Activated CD4-positive, CD25-positive, alpha-beta regulatory T cell treated with anti-CD3 and anti-CD28 coated beads, Interleukin-2, amount 50 U/mL, for 72 hours (primary cell): ENCODE data around the gene DLAT.
"Not testable (repeated sequence)": the region's sequence is repeated elsewhere in the genome, so short reads cannot be mapped to it uniquely, and the experiment has no call there.

ENCODE experiments used
- DNase-seq: peaks from one replicate; pipeline ENCODE4 v3.0.0; 2021

The DLAT gene

DNA sequence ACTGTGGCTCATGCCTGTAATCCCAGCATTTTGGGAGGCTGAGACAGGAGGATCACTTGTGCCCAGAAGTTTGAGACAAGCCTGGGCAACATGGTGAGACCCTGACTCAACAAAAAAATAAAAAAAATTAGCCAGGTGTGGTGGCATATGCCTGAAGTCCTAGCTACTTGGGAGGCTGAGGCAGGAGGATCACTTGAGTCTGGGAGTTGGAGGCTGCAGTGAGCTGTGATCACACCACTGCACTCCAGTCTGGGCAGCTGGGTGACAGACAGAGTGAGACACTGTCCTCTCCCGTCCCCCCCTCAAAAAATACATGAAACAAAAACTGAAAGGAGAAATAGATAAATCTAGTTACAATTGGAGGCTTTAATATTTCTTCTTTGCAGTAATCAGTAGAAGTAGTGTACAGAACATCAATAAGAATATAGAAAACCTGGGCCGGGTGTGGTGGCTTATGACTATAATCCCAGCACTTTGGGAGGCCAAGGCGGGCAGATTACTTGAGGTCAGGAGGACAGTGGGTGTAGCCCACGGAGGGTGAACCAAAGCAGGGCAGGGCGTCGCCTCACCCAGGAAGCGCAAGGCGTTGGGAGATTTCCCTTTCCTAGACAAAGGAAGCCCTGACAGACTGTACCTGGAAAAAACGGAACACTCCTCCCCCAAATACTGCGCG, 19.6 kb upstream of the DLAT start:
- DNase-seq, result no peak

DNA sequence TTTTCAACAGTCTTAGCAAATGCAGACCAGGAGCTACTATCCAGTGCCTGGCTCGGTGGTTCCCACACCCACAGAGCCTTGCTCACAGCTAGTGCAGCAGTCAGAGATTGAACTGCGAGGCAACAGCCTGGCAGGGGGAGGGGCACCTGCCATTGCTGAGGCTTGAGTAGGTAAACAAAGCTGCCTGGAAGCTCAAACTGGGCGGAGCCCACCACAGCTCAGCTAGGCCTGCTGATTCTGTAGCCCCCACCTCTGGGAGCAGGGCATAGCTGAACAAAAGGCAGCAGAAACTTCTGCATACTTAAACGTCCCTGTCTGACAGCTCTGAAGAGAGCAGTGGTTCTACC, 19.1 kb upstream of the DLAT start:
- not testable (repeated sequence) for DNase-seq

DNA sequence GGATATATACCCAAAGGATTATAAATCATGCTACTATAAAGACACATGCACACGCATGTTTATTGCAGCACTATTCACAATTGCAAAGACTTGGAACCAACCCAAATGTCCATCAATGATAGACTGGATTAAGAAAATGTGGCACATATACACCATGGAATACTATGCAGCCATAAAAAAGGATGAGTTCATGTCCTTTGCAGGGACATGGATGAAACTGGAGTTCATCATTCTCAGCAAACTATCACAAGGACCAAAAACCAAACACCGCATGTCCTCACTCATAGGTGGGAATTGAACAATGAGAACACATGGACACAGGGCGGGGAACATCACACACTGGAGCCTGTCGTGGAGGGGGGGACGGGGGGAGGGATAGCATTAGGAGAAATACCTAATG, 13.8 kb upstream of the DLAT start:
- not testable (repeated sequence) for DNase-seq

DNA sequence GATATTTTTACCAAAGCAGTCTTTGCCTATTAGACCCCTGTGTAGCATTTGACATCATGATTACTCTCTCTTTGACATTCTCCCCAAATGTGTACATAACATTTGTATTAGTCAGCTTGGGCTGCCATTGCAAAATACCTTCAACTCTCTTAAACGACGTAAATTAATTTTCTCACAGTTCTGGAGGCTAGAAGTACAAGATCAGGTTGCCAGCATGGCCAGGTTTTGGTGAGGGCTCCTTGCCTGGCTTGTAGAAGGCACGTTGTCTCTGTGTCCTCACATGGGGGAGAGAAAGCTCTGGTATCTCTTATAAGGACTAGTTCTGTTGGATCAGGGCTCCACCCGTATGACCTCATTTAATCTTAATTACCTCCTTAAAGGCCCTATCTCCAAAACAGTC, 12.3 kb upstream of the DLAT start:
- DNase-seq, result no peak

DNA sequence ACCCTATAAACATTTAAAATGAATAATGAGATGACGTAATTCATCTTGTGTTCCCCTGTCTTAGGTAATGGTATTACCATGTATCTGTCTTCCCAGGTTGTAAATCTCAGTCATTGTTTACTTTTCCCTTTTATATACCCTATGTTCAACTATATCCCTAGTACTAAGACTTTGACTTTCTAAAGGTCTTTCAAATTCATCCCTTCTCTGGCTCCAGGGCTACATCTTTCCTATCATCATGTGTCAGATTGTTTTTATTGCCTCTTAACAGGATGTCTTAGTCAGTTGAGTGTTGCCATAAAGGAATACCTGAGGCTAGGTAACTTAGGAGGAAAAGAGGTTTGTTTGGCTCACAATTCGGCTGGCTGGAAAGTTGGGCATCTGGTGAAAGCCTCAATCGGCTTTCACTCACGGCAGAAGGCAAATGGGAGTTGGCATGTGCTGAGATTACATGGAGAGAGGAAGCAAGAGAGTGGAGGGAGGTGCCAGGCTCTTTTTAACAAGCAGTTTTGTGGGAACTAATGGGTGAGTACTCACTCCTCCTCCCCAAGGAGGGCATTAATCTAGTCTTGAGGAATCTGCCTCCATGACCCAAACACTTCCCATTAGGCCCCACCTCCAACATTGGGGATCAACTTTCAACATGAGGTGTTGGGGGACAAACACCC, 11.6 kb upstream of the DLAT start:
- no peak for DNase-seq

- DNase-seq, result no peak
Measured at GRCh38 chr11:112016088-112016764, 9.0 kb upstream of the DLAT start.

- no peak for DNase-seq
Measured at GRCh38 chr11:112016765-112017376, 8.3 kb upstream of the DLAT start.

GRCh38 chr11:112017538-112017937, 7.7 kb upstream of the DLAT start:
- DNase-seq, result no peak

- DNase-seq, result no peak
Measured at GRCh38 chr11:112019066-112019465, 6.1 kb upstream of the DLAT start.

DNA sequence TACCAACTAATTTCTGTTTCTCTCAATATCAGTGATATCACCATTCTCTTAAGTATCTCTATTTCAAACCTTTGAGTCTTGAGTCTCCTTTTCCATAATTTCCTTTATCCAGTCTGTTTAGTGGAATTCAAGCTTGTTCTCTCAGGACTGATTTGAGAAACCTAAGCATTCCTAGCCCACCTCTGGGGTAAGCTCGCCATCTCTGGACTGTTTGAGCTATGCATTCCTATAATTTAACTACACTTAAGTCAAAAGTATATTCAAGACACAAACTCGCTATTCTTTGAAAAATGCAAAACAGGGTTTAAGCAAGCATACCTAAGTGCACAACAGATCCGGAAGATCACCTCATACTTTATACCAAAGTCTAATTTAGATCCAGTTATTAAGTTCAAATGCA, 2.1 kb upstream of the DLAT start:
- no peak for DNase-seq

- DNase-seq, result no peak
Measured at GRCh38 chr11:112024178-112024772, 933 bp upstream of the DLAT start.

DNA sequence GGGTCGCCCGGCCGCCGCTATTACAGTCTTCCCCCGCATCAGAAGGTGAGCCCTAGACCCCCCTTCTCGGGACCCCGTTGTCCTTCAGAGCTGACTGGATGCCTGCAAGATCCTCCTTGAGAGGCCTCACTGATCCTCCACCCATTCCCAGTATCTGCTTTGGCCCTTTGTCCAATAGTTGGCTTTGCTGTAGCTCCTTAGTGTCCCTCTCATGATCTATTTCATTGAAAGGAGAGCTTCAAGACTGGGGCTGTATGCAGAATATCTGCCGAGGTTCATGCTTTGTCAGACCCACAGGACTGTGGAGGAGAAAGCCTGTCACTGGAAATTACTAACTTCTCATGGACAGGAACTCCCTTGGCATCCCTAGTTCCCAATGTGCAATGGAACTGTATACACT, 499 bp downstream of the DLAT start:
- no peak for DNase-seq

- DNase-seq, result not testable (repeated sequence)
Measured at GRCh38 chr11:112026784-112027410, 1.7 kb downstream of the DLAT start.

DNA sequence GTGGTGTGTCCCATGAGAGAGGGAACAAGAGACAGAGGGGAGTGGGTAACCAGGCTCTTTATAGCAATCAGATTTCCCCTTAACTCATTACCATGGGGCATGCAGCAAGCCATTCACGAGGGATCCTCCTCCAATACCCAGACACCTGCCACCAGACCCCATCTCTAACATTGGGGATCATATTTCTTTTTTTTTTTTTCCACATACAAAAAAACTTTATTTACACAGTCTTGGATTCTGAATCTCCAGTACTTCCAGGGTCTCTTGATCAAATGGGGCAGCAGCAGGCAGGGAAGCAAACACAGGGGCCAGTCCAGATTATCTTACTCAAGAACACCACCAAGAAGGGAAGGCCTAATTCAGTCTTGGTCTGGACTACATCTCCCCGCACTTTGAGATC, 4.3 kb downstream of the DLAT start:
- no peak for DNase-seq

DNA sequence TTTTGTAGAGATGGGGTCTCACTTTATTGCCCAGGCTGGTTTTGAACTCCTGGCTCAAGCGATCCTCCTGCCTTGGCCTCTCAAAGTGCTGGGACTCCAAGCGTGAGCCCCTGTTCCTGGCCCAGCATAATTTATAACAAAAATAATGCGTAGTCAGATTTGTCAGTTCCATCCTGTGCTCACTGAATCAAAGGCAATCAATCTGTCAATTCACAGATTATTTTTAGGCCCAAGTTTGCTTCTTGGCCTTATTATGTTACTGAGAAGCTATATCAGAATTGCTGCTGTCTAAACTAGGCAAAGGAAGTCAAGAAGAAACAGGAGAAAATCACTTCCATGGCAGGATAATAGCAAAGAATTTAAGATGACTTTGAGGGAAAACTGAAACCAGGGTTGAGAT, 8.7 kb downstream of the DLAT start:
- no peak for DNase-seq

GRCh38 chr11:112037527-112037926, 12.3 kb downstream of the DLAT start:
- DNase-seq, result no peak

GRCh38 chr11:112042161-112042960, 17.2 kb downstream of the DLAT start:
- DNase-seq, result no peak

- DNase-seq, result no peak
Measured at GRCh38 chr11:112042961-112043304, 17.7 kb downstream of the DLAT start.

DNA sequence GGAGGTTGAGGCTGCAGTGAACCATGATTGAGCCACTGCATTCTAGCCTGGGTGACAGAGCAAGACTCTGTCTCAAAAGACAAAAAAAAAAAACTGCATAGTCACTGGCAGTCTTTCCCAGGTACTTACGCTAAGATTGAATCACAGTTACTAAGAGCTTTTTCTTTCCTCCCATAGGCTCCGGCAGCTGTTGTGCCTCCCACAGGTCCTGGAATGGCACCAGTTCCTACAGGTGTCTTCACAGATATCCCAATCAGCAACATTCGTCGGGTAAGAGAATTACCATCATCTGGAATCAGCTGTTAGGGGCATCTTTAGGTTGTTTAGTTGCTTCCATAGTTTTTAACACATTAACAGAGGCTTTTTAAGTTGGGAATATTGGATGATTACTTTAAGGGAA, 19.8 kb downstream of the DLAT start:
- DNase-seq, result no peak

DNA sequence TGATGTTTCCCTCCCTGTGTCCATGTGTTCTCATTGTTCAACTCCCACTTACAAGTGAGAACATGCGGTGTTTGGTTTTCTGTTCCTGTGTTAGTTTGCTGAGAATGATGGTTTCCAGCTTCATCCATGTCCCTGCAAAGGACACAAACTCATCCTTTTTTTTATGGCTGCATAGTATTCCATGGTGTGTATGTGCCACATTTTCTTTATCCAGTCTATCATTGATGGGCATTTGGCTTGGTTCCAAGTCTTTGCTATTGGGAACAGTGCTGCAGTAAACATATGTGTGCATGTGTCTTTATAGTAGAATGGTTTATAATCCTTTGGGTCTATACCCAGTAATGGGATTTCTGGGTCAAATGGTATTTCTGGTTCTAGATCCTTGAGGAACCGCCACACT, 21.4 kb downstream of the DLAT start:
- DNase-seq, result not testable (repeated sequence)

GRCh38 chr11:112048256-112048655, 23.0 kb downstream of the DLAT start:
- not testable (repeated sequence) for DNase-seq

GRCh38 chr11:112049777-112050176, 24.6 kb downstream of the DLAT start:
- no peak for DNase-seq
